Stimulated activated CD8-positive, alpha-beta memory T cell treated with anti-CD3 and anti-CD28 coated beads, Interleukin-12 subunit alpha, Interleukin-12 subunit beta, amount 100 ng/mL, for 4 hours (primary cell): ENCODE results near the gene NPAS2.

Experiments used
- DNase-seq: peaks from one replicate; pipeline ENCODE4 v3.0.0-alpha.2; 2020; ENCODE audit warnings: low read depth

NPAS2 gene

GRCh38 chr2:100968146-100969145 lies 148.5 kb downstream of the NPAS2 start:
- DNase-seq, result no peak

GRCh38 chr2:100969998-100970397 lies 150.1 kb downstream of the NPAS2 start:
- no peak for DNase-seq

- DNase-seq, result no peak
Observed at GRCh38 chr2:100971221-100971620, 151.3 kb downstream of the NPAS2 start.

- DNase-seq, result no peak
Observed at GRCh38 chr2:100972452-100972851, 152.5 kb downstream of the NPAS2 start.

- no peak for DNase-seq
Observed at GRCh38 chr2:100974712-100975520, 155.0 kb downstream of the NPAS2 start.

GRCh38 chr2:100975521-100975785 lies 155.5 kb downstream of the NPAS2 start:
- no peak for DNase-seq

- no peak for DNase-seq
Observed at GRCh38 chr2:100976061-100976460, 156.1 kb downstream of the NPAS2 start.

- no peak for DNase-seq
Observed at GRCh38 chr2:100976645-100977391, 156.9 kb downstream of the NPAS2 start.

- DNase-seq, result no peak
Observed at GRCh38 chr2:100977511-100977910, 157.6 kb downstream of the NPAS2 start.

- no peak for DNase-seq
Observed at GRCh38 chr2:100978582-100979191, 158.7 kb downstream of the NPAS2 start.

GRCh38 chr2:100980046-100980445 lies 160.1 kb downstream of the NPAS2 start:
- no peak for DNase-seq

GRCh38 chr2:100981011-100981410 lies 161.1 kb downstream of the NPAS2 start:
- DNase-seq, result no peak

- DNase-seq, result no peak
Observed at GRCh38 chr2:100982431-100982861, 162.5 kb downstream of the NPAS2 start.

GRCh38 chr2:100983201-100983600 lies 163.3 kb downstream of the NPAS2 start:
- DNase-seq, result no peak

- DNase-seq, result no peak
Observed at GRCh38 chr2:100983684-100984310, 163.9 kb downstream of the NPAS2 start.

GRCh38 chr2:100984892-100985307 lies 165.0 kb downstream of the NPAS2 start:
- peak; percentile 43 for DNase-seq

- no peak for DNase-seq
Observed at GRCh38 chr2:100986157-100986556, 166.2 kb downstream of the NPAS2 start.

GRCh38 chr2:100987536-100987935 lies 167.6 kb downstream of the NPAS2 start:
- DNase-seq, result no peak

GRCh38 chr2:100987974-100988373 lies 168.0 kb downstream of the NPAS2 start:
- DNase-seq, result no peak

- DNase-seq, result no peak
Observed at GRCh38 chr2:100988630-100989417, 168.9 kb downstream of the NPAS2 start.

- DNase-seq, result no peak
Observed at GRCh38 chr2:100989666-100990065, 169.7 kb downstream of the NPAS2 start.
